Thoracic aorta (tissue), 2 donors: ENCODE results near the gene DPY19L3. TPM values are rescaled to one million over a fixed set of nuclear protein-coding genes. Genes with fewer than 3 reads are reported as not detected.
A peak's percentile ranks its signal among the peaks of the same experiment; 100 is the strongest.

Experiments used
- ATAC-seq: fragments of 150-250 bp; one replicate; pipeline ENCODE4 v1.8.0; 2017; ENCODE audit warnings: low read depth; ENCODE audit not compliant: insufficient number of reproducible peaks, low FRiP score
- DNase-seq: peaks from one replicate; pipeline ENCODE4 v3.0.0-alpha.2; 2020; ENCODE audit warnings: low spot score
- H3K27ac ChIP-seq, 2 donors: fragments of 200-600 bp; sonication (generic); 1 replicate in 1 of 2; 2 replicates in 1 of 2; pipeline ENCODE4 v1.5.1; 2016; ENCODE audit warnings: mild to moderate bottlenecking in 2 of 2, moderate library complexity in 2 of 2
- H3K27me3 ChIP-seq: fragments of 200-600 bp; sonication (generic); replicated peaks from 2 replicates; pipeline ENCODE4 v1.6.0; 2016; ENCODE audit warnings: mild to moderate bottlenecking; ENCODE audit not compliant: insufficient read depth
- H3K36me3 ChIP-seq: fragments of 200-600 bp; sonication (generic); one replicate; pipeline ENCODE4 v1.5.1; 2016
- H3K4me1 ChIP-seq, 2 donors: fragments of 200-600 bp; sonication (generic); 1 replicate in 1 of 2; 2 replicates in 1 of 2; pipeline versions ENCODE4 v1.5.1 to v1.6.0; 2016; ENCODE audit warnings: low read depth in 2 of 2, mild to moderate bottlenecking in 1 of 2; ENCODE audit not compliant: control insufficient read depth in 1 of 2
- H3K4me3 ChIP-seq: fragments of 200-600 bp; sonication (generic); 2 replicates; pipeline ENCODE4 v1.5.1; 2016; ENCODE audit warnings: mild to moderate bottlenecking
- H3K9me3 ChIP-seq: fragments of 200-600 bp; sonication (generic); 2 replicates; pipeline ENCODE4 v1.5.1; 2016
- total RNA-seq, 2 donors: library from RNA; depleted of rRNA; stranded (reverse); fragments of >200 nt; gene quantifications; one replicate each; pipeline versions ENCODE4 v1.1.0 to v1.2.3, GENCODE V29; 2016
- TF ChIP-seq, protein P1 (sequence below): fragments of 200-600 bp; sonication (generic); IDR thresholded peaks from one replicate; pipeline ENCODE4 v1.5.1; 2019; ENCODE audit warnings: antibody characterized with exemption

Gene DPY19L3
- total RNA-seq, 2 donors from 2014 or later: 22.1 to 32.9 TPM

GRCh38 chr19:32396046-32396652 lies 9.4 kb upstream of the DPY19L3 start:
- ATAC-seq: no peak

DNA sequence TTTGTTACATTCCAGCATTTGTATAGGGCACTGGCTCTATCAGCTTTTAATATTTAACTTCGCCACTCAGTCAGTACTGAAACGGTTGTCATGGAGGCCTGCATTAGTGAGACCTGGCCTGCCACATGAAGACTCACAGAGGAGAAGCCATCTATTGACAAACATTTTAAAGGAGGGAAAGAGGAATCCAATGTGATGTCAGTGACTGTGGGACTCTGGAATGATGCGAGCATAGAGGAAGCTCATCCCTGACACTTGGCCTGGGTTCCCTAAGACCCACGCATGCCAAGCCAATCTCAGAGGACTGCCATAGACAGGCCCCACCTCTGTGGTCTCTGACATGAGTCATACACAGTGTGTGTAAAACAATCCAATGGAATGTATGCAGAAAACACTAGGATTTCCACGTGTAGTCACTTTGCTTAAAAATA lies 7.9 kb upstream of the DPY19L3 start:
- TF ChIP-seq, protein P1, sequence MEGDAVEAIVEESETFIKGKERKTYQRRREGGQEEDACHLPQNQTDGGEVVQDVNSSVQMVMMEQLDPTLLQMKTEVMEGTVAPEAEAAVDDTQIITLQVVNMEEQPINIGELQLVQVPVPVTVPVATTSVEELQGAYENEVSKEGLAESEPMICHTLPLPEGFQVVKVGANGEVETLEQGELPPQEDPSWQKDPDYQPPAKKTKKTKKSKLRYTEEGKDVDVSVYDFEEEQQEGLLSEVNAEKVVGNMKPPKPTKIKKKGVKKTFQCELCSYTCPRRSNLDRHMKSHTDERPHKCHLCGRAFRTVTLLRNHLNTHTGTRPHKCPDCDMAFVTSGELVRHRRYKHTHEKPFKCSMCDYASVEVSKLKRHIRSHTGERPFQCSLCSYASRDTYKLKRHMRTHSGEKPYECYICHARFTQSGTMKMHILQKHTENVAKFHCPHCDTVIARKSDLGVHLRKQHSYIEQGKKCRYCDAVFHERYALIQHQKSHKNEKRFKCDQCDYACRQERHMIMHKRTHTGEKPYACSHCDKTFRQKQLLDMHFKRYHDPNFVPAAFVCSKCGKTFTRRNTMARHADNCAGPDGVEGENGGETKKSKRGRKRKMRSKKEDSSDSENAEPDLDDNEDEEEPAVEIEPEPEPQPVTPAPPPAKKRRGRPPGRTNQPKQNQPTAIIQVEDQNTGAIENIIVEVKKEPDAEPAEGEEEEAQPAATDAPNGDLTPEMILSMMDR: no peak
- Histone ChIP-seq H3K9me3 (no peaks in the 10 kb centered on the region), H3K4me1 (no peaks in the 10 kb centered on the region), H3K36me3 (no peaks in the 10 kb centered on the region), H3K27ac (no peak overlapping the region), H3K27me3 (no peaks in the 10 kb centered on the region), H3K4me3 (no peak overlapping the region)
- no peak for ATAC-seq
- DNase-seq: no peak

More at GRCh38 chr19:32396046-32396652, 9.4 kb upstream of the DPY19L3 start:
- no peaks in the 10 kb centered on the region for H3K27me3 ChIP-seq
- no peaks in the 10 kb centered on the region for H3K9me3 ChIP-seq
- H3K4me1 ChIP-seq: no peaks in the 10 kb centered on the region
- TF ChIP-seq, protein P1: no peak
- H3K4me3 ChIP-seq: no peak overlapping the region
- DNase-seq: no peak
- no peak overlapping the region for H3K27ac ChIP-seq
- H3K36me3 ChIP-seq: no peaks in the 10 kb centered on the region

- ATAC-seq (no peak), DNase-seq (no peak)
- no peaks in the 10 kb centered on the region for H3K27me3 ChIP-seq
- TF ChIP-seq, protein P1: no peak
- no peak overlapping the region for H3K4me3 ChIP-seq
- no peak overlapping the region for H3K27ac ChIP-seq
- H3K9me3 ChIP-seq: no peaks in the 10 kb centered on the region
- H3K4me1 ChIP-seq: peaks cover 10 to 21% of the 10 kb centered on the region in 2 donors
- H3K36me3 ChIP-seq: no peaks in the 10 kb centered on the region
These were observed 3.6 kb upstream of the DPY19L3 start for GRCh38 chr19:32401992-32402391.

GRCh38 chr19:32403291-32403995 lies 2.1 kb upstream of the DPY19L3 start:
- H3K9me3 ChIP-seq: no peaks in the 10 kb centered on the region
- H3K27ac ChIP-seq: no peak overlapping the region
- peaks cover 10 to 21% of the 10 kb centered on the region in 2 donors for H3K4me1 ChIP-seq
- H3K36me3 ChIP-seq: no peaks in the 10 kb centered on the region
- no peaks in the 10 kb centered on the region for H3K27me3 ChIP-seq
- TF ChIP-seq, protein P1: no peak
- DNase-seq (no peak), ATAC-seq (no peak)
- no peak overlapping the region for H3K4me3 ChIP-seq

DNA sequence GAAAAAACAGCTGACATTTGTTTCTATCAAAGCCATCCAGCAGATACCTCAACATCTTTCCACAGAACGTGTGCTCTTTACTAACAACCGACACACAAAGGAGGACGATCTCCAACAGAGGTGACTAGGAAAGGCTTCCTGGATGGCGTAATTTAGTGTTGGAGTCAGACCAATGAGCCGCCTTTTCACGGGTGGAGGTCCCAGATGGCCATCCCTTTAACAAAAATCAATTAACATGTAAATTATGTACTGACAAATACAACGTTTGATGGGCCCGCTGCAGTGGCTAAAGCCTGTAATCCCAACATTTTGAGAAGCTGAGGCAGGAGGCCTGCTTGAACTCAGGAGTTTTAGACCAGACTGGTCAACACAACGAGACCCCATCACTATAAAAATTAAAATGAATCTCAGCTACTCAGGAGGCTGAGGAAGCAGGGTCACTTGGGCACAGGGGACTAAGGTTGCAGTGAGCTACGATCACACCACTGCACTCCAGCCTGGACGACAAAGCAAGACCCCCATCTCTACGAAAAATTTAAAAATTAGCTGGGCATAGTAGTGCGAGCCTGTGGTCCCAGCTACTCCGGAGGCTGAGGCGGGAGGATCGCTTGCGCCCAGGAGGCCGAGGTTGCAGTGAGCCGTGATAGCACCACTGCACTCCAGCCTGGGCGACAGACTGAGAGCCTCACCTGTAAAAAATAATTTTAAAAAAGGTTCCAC lies 1.2 kb upstream of the DPY19L3 start:
- ATAC-seq (no peak), DNase-seq (no peak)
- no peaks in the 10 kb centered on the region for H3K36me3 ChIP-seq
- peak overlapping the region; percentile 98 to 99 for H3K27ac ChIP-seq
- H3K4me1 ChIP-seq: peaks cover 10 to 21% of the 10 kb centered on the region in 2 donors
- H3K9me3 ChIP-seq: no peaks in the 10 kb centered on the region
- TF ChIP-seq, protein P1: no peak
- H3K4me3 ChIP-seq: peak overlapping the region; percentile 93
- H3K27me3 ChIP-seq: no peaks in the 10 kb centered on the region
